GM19452 (cell line): Measurements from ENCODE around the gene IL24.
"Not testable (repeated sequence)": the region's sequence is repeated elsewhere in the genome, so short reads cannot be mapped to it uniquely, and the experiment has no call there.

ENCODE experiments used
- ATAC-seq: cut with Tn5 transposase; IDR thresholded peaks from one replicate; pipeline ENCODE4 v1.9.1; 2021; ENCODE audit not compliant: unreplicated experiment

The IL24 gene

GRCh38 chr1:206923961-206924557, 26.8 kb downstream of the IL24 start:
- ATAC-seq = not testable (repeated sequence)

DNA sequence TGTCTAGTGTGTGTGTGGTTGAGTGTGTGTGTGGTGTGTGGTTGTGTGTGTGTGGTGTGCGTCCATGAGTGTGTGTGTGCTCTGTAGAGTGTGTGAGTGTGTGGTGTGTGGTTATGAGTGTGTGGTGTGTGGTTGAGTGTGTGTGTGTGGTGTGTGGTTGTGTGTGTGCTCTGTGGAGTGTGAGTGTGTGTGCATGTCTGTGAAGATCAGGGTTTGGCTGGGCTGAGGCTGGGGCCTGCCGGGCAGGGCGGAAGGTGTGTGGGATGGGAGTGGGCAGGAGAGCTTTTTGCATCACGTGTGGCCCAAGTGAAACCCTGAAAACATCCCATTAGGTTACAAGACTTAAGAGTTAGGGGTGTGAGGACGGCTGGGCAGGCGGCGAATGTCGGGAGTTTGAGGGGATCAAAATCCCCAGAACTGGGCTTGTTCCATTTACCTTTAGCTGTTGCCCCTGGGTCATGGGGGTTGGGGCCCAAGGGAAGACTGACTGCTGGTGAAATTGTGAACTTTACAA, 27.4 kb downstream of the IL24 start:
- ATAC-seq = peak; percentile 24

GRCh38 chr1:206925106-206925736, 28.0 kb downstream of the IL24 start:
- peak; percentile 56 for ATAC-seq

DNA sequence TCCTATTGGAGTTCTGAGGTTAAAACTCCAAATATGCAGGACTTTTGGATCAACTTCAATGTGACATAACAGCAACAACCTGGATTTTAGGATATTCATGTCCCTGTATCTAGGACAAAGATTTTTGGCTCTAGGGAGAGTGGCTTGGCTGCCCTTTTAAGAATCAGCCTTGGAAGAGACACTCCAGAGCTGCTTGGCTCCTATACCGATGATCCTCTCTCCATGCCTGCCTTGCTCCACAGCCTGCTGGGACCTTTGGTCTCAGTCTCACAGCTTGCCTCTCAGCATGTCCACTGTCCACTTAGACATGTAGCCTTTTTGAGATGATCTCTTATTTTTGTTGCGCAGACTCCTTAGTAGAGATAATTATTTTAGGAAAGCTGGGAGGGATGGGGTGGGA, 29.0 kb downstream of the IL24 start:
- no peak for ATAC-seq

- no peak for ATAC-seq
Measured at GRCh38 chr1:206929524-206929923, 32.3 kb downstream of the IL24 start.

DNA sequence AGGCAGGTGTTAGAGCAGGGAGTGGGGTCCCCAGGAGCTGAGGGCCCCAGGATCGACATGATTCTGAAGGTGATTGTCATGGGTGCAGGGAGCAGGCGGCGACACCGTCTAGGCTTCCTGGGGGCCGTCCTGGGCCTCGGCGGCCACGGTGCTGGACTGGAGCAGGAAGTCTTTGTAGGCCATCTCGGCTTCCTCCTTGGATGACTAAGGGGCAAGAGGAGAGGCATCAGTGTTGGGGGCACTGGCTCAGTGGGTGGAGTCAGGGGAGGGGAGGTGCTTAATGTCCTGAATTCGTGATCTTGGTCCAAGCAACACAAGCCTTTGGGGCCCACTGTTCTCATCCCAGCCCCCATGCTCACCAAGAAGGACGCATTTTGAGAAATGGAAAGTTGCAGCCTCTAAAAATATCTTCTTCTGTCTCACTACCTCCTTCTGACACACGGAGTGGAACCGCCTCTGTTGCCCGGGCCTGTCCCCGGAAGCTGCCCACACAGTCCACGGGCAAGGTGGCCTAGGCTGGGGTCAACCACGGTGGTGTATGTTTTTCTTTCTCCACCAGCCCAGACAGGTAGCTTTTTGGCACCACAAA, 33.1 kb downstream of the IL24 start:
- ATAC-seq = peak; percentile 73

GRCh38 chr1:206931709-206932108, 34.5 kb downstream of the IL24 start:
- ATAC-seq = no peak

DNA sequence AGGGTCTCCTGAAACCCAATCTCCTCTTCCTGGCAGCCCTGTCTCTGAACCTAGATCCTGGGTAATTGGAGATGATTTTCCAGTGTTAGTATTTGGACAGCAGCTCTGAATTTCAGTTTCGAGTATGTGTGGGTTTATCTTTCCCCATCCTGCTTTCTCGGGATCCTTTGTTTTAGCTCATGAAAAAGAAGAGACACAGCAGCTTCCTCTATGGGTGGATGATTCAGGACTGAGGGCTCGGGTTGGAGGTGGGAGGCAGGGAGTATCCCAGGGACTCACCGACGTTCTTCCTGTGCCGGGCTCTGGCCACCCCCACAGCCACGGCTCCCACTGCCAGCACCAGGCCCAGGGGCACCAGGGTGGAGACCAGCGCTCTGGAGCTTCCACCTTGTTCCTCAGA, 34.9 kb downstream of the IL24 start:
- ATAC-seq = no peak

DNA sequence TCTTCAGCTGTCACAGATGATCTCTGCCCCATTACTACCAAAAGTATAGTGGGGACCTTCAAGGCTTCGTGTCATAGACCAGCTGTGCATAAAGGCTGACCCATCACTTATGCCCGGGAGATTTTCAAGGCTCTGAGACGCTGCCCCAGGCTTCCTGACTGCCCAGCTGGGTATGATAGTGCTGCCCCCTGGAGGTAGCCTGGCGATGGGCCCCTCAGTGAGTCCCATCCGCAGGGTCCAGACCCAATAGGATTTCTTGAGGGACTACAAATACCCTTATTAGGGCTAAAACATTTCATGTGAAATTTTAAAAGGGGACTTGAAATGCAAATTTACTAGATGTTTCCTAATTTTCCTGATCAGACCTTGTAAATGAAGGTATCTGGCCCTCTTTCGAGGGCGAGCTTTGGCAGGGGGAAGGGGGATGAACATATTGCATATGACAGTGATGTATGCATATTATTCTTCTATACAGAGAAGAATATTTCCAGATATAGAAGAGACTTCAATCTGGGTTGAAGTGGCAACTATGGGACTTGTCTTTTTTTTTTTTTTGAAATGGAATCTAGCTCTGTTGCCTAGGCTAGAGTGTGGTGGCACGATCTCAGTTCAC, 36.2 kb downstream of the IL24 start:
- no peak for ATAC-seq

DNA sequence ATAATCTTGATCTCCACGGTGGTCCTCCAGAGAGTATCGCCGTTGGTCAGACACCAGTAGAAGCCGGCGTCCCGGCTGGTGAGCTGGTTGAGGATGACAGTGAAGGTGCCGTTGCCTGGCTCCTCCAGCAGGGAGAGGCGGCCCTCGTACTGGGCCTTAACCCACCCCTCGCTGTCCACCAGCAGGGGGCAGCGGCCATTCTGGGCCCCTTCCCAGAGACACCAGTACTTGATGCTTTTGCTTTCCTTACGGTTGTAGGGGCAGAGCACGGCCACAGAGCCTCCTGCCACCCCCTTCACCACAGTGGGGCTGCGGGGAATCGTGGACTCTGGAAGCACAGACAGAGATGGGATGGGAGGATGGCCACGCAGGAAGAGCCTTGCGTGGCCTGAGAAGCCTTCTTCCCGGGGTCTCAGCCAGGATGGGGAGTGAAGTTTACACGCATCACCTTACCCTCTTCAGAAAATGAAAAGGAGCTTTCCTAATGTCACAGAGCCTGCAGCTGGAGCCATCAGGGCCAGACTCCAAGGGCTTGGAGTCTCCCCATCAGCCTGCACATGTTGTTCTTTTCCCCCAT, 38.3 kb downstream of the IL24 start:
- no peak for ATAC-seq

- no peak for ATAC-seq
Measured at GRCh38 chr1:206937425-206937824, 40.2 kb downstream of the IL24 start.

DNA sequence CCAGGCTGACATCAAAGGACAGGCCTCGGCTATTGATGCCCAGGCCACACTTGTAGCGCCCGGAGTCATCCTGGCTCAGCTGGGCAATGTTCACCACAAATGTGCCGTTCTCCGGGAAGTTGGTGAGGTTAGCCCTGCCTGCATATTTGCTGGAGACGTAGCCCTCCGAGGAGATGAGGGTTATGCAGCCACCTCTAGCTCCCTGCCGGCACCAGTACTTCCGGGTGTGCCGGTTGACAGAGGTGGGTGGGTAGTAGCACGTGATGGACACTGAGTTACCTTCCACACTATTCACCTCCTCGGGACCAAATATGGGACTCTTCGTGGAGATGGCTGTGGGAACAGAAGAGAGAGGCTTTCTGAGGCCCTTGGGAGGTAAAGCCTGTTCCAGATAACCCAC, 41.9 kb downstream of the IL24 start:
- no peak for ATAC-seq

- ATAC-seq = no peak
Measured at GRCh38 chr1:206939841-206940587, 42.8 kb downstream of the IL24 start.

DNA sequence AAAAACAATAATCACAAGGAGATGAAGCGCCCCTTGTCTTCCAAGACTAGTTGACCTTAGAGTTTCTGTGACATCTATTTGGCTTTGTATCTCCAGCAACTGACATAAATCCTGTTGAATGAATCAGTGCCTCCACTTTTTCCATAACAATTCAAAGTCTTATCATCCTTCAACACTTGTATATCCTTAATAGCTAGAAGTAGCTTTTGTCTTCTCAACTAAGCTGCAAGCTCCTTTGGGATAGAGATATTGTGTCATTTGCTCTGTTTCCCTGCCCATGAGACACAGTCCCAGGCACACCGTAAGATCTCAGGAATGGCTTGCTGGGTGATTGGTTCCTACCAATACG, 43.3 kb downstream of the IL24 start:
- ATAC-seq = no peak

DNA sequence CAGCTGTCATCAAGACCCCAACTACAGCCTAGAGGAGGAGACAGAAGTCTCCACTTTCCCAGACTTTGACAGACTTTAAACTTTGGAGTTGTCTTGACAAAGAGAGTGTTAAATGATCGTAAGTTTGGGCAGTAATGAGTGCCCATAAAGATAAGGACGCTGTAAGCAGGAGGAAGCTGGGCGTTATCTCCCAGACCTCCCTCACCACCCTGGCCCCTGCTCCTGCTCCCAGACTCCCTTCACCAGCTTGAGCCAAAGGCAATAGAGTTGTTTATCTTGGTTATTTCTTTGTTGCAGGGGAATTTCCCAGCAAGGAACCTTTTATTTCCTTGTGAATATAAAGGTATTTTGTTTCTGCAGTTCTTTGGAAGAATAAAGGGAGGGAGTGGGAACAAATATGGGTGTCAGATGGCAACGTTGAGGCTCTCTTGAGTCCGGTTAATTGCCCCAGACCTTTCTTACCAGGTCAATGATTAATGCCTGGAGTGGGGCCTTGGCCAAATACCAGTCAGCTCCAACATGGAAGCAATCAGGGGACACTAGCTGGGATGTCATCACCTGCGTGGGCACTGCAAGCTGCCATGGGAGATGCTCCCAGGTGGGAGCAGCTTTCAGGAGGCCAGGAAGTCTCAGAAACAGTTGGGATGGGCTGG, 44.6 kb downstream of the IL24 start:
- no peak for ATAC-seq

- no peak for ATAC-seq
Measured at GRCh38 chr1:206944703-206945102, 47.5 kb downstream of the IL24 start.

DNA sequence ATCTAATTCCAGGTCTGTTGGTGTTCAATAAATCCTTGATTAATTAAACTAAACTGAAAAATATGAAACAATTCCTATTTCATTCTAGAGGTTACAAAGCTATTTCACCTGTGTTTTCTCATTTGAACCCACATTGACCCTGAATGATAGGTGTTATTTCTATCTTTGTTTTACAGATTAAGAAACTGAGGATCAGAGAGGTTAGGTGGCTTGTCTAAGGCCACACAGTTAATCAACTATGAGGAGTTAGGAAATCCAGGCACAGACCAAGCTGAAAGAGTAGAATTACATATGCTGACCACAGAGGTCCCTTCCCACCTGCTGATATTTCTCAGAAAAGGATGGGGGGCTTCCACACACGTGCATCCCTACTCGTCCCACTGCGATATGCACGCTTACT, 48.5 kb downstream of the IL24 start:
- ATAC-seq = no peak

GRCh38 chr1:206946261-206946660, 49.0 kb downstream of the IL24 start, which contains the start of gene PIGR:
Gene PIGR (minus strand): TSS chr1:206946466. CDS start chr1:206940531, 5,935 bp downstream.
- ATAC-seq = no peak

DNA sequence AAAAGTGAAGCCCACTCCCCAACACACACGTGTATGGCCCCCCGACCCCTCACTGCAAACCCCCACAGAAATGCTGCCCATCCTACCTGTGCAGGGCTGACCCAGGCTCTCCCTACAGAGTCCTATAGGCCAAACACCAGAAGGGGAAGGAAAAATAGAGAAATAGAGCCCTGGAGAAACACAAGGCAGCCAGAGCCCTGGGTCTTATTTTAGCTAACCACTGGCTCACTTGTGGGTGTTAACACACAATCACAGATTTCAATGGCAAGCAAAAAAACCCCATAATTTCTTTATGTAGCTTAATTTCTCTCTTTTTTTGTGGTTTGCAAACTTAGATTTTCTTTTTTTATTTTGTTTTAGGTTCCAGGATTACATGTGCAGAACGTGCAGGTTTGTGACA, 50.0 kb downstream of the IL24 start:
- ATAC-seq = no peak

DNA sequence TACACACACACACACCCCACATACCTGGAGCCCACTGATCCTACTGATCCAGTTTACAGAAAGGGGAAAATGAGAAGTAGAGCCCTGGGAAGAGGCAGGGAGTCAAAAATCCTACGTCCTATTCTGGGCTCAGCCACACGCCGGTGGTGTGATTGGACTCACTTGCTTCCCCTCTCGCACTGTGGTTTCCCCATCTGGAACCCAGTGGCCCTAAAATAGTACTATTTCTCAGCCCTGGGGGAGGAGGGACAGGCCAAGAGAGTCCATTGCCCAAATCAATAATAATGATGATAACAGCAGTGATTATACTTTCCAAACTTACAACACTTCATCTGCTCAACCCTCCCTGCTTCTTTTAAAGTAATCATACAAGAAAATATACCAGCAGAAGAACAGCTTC, 52.0 kb downstream of the IL24 start:
- ATAC-seq = no peak
